NCI-H345 treated with DMSO at 0.1 percent for 48 hours (cell line): Measurements from ENCODE around the gene TRHDE.

ENCODE experiments used
- DNase-seq: peaks from one replicate; lab custom pipeline; 2025; ENCODE audit not compliant: unreplicated experiment; lab: John Stamatoyannopoulos, UW

Gene TRHDE, protein sequence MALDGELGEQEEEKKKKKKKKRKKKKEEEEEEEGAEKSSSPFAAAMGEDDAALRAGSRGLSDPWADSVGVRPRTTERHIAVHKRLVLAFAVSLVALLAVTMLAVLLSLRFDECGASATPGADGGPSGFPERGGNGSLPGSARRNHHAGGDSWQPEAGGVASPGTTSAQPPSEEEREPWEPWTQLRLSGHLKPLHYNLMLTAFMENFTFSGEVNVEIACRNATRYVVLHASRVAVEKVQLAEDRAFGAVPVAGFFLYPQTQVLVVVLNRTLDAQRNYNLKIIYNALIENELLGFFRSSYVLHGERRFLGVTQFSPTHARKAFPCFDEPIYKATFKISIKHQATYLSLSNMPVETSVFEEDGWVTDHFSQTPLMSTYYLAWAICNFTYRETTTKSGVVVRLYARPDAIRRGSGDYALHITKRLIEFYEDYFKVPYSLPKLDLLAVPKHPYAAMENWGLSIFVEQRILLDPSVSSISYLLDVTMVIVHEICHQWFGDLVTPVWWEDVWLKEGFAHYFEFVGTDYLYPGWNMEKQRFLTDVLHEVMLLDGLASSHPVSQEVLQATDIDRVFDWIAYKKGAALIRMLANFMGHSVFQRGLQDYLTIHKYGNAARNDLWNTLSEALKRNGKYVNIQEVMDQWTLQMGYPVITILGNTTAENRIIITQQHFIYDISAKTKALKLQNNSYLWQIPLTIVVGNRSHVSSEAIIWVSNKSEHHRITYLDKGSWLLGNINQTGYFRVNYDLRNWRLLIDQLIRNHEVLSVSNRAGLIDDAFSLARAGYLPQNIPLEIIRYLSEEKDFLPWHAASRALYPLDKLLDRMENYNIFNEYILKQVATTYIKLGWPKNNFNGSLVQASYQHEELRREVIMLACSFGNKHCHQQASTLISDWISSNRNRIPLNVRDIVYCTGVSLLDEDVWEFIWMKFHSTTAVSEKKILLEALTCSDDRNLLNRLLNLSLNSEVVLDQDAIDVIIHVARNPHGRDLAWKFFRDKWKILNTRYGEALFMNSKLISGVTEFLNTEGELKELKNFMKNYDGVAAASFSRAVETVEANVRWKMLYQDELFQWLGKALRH

DNA sequence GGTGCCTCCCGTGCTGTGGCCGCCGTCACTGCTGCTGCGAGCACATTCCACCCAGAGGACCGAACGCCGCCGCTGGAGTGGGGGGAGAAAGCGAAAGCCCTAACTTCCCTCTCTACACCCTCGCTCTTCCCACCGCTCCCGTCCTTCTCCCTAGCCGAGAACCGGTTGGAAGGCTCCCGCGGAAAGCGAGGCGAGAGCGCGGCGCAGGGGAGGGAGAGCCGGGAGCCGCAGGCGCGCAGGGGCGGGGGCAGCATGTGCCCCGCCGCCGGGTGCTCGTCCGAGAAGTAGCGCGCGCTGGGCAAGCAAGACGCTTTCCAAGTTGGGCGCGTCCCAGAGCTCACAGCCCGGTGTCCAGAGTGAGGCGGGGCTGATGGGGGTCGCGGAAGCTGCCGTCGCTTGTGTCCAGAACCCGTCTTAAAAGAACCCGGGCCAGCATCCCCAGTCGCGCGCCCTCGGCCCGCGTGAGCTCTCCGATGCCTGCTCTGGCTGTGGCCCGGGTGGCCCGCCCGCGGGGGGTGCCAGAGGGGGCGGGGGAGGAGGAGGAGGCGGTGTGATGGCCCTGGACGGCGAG, at the start of gene TRHDE:
TRHDE (plus strand) TSS at position 280 of the 571 bp plus-strand sequence; CDS start at position 554, 274 bp downstream.
- peak; percentile 33 for DNase-seq

DNA sequence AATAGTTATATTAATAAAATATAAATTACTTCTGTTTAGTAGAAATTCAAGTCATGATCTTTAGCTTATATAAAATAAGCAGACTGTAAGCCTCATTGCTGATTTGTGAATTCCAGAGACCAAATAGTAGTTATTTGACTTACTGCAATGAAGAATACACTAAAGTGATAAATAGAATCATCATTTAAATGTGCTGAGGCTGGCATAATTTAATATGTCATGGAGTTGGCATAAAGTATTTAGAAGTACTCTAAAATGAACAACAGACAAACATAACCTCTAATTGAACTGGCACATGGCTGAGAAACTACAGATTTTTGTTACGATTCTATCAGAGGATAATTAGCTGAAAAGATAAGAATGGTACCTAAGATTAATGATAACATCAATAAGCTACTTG, 45.7 kb upstream of the TRHDE start:
- no peak for DNase-seq

DNA sequence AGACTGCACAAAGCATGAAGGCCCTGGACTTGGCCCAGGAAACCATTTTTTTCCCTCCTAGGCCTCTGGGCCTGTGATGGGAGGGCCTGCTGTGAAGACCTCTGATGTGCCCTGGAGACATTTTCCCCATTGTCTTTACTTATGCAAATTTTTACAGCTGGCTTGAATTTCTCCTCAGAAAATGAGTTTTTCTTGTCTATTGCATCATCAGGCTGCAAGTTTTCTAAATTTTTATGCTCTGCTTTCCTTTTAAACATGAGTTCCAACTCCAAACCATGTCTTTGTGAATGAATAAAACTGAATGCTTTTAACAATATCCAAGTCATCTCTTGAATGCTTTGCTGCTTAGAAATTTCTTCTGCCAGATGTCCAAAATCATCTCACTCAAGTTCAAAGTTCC, 43.7 kb upstream of the TRHDE start:
- DNase-seq, result no peak

DNA sequence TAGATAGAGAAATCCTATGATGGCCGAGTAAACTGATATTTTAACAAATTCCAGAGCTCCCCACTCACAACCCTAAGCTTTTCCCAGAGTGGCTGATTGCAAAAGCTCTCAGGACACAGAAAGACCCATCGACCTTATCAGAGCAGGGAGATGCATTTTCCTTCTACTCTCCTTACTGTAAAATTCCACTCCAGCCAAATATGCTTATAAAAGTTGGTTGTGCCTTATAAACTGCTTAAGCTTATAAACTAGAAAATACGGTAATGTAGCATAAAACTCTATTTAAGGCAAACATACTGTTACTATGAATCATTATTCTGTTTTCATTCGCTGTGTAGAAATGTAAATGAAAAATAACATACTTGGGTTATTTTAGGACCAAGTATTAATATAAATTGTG, 41.6 kb upstream of the TRHDE start:
- no peak for DNase-seq

DNA sequence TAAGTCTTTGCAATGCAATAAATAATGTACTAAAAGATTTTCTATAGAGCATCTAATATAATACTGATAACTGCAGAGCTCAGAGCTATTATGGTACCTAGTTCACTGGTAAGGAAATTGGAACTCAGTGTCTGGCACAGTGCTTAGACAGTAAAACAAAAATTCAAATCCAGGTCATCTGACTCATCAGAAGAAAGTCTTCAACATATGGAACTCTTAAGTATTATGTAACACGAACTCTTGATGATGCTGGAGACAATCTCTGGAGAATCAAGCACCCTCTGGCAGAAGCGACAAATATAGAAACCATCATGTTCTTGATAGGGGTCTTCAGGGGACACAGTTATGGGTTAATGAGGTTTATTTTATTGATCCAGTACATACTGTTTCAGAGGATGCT, 37.3 kb upstream of the TRHDE start:
- DNase-seq, result no peak

DNA sequence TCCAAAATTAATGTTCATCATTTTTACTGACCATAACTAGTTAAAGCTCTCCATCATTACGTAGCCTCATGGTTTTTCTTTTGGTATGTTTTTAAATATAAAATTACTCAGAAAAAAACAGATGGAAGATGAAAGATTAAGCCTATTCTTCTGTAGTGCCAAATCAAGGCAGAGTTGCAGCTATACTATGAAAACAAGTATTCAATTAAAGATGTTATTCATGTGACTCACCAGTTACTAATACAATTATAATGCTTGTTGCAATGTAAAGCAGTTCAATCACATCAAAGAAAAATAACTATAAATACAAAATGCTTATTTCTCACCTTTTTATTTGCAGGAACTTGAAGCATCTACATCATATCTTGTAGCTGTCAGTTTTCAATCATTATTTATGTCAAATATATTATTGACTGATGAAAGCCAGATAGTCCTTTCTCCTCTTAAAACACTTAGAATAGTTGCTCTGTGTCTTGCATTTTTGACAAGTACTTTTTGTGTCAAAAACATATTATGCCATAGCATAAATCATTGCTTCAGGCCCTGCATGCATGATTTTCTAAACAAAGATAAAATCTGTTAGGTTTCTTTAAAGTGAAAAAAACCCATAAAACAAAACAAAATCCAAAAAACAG, 36.0 kb upstream of the TRHDE start:
- DNase-seq, result no peak

DNA sequence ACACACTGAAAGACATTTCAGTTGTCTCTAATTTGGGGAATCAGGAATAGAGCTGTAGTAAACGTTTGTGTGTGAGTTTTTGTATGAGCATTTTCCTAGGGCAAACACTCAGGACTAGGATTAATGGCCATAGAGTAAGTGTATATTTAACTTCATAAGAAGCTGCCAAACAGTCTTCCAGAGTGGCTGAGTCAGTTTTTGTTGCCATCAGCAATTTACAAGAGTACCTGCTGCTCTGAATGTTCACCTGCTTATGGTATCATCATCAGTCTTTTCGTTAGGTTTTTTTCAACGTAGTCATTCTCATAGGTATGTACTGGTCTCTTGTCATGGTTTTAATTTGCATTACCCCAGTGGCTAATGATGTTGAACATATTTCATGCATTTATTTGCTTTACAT, 30.6 kb upstream of the TRHDE start:
- no peak for DNase-seq

DNA sequence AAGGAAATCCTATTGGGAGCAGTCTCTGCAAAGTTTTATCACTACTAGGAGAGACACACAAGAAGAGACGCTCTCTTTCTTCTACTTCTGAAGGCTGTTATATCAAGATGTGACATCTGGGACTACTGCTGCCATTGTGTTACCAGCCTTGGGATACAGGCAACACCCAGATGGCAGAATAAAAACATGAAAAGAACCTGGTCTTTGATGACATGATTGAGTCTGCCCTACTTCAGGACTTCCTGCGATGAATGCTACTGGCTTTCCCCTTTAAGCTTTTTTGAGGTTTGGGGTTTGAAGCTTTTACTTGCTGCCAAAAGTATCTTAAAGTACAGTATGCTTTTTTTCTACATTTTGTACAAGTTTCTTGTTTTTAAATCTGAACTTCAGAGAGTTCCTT, 29.2 kb upstream of the TRHDE start:
- DNase-seq, result no peak

DNA sequence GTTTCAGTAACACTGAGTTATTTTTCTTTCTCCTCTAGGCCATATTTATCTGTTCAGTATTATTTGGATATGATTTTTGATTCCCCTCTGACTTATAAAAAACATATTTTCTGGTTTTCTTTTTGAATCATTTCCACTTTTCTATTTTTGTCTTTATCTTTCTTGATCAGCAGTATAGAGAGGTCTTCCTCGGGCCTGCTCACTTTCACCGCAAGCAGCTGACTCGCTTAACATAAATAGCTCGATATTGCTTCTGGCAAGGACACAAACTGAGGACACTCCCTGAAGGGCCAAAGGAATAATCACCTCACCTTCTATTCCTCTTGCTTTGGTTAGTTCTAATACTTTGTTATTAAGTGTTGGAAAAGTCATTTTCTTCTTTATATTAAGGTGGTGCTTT, 25.8 kb upstream of the TRHDE start:
- no peak for DNase-seq

DNA sequence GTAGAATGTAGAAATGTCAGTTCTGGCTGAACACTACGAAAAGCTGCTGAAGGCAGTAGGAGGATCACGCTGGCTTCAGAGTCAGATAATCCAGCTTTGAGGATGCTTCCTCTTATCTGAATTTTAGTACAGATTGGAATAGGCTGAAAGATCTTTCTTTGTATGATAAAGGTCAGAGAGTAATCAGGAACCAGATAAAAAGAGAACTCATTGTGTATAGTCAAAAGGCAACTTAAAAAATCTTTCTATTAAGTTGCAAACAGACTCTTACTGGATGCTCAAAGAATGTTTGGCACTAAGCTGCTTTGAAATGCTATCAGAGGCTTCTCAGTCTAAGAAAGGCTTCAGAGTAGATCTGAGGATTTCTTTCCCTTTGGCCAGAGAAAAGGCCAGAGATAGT, 21.8 kb upstream of the TRHDE start:
- DNase-seq, result no peak

DNA sequence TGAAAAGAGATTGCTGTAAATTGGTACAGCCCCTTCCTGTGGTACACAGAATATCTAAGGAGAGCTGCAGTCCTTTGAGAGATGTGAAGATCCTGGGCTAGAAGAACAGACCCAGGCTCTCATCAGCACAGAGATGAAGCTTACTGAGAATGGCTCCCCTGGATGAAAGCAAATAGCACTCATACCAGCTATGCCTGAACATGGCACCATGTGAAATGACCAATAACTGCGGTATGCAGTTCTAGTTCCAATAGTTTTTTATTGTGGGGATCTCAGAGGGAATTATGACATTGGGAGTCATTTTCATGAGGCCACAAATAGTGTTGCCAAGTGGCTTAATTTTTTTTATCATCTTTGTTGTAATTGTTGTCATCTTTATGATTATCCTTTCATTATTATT, 15.4 kb upstream of the TRHDE start:
- no peak for DNase-seq

DNA sequence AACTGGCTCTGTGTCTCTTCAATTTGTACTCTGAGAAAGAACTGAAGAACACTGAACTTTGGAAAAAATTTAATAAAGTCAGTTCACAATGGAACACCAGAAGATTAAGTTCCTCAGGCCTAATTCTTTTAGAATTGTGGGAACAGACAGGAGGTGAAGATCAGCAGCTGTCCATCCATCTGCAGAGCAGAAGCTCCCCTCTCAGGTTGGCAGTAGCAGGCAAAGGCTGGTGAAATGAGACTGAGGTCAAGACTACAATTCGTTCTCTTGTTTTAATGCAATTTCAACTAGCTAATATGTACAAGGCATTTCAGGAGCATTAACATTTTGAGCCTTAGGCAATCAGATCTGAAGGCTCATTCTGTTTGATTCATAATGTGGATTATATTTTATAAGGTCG, 10.3 kb upstream of the TRHDE start:
- no peak for DNase-seq

DNA sequence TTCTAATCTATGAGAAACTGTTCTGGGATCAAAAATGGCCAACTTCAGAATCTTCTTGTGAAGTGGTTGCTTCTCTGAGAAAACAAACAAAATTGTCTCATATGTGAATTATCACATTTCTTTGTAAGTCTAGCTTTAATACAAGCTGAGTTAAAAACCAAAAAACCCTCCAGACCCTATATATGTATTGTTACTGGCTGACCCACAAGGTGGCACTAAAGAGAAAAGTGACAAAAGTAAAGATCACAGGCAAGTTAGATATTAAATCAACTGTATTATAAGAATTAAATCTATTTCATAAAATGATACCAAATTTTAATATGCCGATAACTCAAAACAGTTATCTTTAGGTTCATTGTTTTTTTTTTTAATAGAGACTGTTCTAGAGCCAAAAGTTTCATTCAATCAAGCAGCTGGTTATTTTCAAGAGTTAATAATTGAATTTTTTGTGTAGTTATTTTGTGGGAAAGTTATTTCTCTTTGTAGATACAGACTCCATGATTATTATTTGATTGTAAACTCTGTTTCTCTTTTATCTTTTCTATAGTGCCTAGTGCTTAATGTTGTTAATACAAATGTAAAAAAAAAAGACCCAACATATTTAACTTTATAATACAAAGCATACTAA, 7.5 kb upstream of the TRHDE start:
- no peak for DNase-seq

DNA sequence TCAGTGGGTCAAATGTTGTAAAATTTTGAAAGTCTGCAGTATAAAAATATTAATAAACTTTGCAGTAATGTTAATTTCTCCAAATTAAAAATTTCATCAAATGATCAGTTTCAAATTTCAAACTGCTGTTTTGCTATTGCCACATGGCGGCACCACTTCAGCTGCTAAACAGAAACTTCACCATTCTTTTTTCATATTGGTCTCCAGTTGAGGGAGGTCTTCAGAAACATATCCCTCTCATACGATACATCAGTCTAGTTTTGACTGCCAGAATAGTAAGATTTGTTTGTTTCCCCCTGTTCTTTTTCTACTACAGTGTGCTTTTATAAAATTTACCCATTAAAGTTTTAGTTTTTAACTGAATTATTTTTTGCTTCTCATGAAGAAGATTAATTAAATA, 4.2 kb upstream of the TRHDE start:
- DNase-seq, result no peak

DNA sequence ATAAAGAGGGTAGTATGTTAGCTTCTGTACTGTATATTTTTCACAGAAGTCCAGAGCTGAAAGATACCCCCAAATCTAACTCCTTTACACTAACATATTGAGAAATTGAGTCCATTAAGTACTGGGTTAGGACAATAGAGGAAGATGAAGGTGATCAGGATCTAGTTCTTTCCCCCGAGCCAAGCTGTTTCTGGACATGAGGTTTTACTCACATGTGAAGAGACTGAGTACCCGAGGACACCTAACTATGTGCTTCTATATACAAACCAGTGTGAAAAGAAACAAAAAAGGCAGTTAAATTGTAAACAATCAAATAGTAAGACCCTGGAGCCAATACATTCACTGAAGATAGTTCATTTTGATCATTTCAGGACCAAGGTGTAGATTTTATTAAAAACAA, 3.8 kb upstream of the TRHDE start:
- DNase-seq, result no peak

DNA sequence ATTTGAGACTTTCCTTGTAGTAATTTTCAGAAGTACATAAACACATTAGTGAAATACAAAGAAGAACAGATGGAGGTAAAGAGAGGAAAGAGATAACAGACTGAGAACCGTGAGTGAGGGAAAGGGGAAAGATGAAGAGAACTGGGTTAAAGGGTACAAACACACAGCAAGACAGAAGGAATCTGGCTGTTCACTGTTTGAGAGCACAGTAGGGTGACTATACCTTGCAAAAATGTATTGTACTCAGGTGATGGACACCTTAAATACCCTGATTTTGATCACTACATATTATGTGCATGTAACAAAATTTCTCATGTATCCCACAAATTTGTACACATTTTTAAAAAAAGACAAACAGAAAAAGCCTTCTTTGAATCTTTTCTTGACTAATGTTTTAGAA, 2.7 kb upstream of the TRHDE start:
- no peak for DNase-seq

DNA sequence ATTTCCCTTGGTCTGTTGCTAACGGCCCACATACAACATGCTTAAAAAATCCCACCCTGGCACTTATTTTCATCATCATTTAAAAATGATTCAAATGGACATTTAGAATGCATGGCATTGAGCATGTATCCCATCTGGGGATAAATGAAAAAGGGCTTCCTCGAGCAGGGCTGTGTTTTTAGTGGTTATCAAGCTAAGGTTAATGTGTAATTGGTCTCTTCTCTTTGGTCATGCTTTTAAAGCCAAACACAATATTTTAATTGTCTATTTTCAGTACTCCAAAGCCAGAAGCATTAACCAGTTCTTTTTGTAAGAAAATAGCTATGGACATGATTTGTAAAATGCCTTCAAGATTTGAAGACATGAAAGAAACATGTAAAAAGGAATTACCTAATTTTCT, 1.9 kb upstream of the TRHDE start:
- no peak for DNase-seq

DNA sequence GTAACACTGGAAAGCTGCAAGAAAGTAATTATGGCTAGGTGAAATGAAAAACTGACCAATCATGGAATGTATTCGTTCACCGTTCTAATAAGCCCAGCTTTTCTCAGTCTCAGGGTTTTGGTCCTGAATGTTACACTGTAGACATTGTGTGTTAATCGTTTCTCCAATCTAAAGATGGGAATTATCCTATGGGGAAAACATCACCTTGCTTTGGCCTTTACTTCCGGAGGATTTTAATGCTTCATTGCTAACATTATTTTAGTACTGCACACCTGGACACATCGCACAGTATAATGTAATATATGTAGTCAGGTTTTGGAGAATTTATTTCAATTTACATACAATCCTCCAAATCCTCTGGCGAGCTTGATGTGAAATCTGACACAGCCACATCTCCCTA, 1.2 kb upstream of the TRHDE start:
- DNase-seq, result no peak

DNA sequence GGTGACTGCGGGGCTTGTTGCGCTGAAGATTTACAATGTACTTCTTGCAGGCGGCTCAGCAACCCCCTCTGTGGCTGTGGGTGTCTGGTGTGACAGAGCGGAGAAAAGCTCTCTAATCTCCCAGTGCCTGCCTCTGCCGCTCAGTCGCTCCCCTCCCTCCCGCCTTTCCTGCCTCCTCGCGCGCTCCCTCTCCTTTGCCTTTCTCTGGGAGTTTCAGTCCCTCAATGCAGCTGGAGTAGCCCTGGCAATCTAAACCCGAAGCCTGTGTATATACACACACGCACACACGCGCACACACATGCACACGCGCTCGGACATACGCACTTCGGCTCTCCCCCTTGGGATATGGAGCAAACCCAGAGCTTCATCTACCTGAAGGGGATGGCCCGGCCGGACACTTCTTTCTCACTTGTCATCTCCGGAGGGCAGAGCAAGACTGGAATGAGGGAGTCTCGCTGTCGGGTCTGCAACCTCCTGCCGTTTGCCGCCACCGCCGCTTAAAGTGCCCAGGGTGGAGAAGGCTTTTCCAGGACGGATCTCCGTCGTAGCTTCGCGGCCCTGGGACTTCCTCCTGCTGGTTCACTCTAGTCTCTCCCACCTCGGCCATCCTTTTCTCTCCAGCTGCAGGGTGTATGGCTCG, 599 bp upstream of the TRHDE start:
- DNase-seq, result peak; percentile 47
